Neural cell (in vitro differentiated cells): Measurements from ENCODE around the gene DIAPH2.

Source experiments
- EZH2 ChIP-seq: fragments of 200-600, 300-800 bp; shearing (Covaris generic), sonication (generic); IDR thresholded peaks from 2 replicates; pipeline ENCODE4 v1.6.1; 2014; ENCODE audit warnings: antibody characterized with exemption, low read length, borderline replicate concordance, mild to moderate bottlenecking; ENCODE audit not compliant: insufficient read depth, poor library complexity, severe bottlenecking
- TF ChIP-seq, protein P1 (sequence below): fragments of 450-650 bp; IDR thresholded peaks from 2 replicates; pipeline ENCODE4 v1.5.1; 2014; ENCODE audit warnings: antibody characterized with exemption, mild to moderate bottlenecking, moderate library complexity; ENCODE audit not compliant: poor library complexity, severe bottlenecking

DNA sequence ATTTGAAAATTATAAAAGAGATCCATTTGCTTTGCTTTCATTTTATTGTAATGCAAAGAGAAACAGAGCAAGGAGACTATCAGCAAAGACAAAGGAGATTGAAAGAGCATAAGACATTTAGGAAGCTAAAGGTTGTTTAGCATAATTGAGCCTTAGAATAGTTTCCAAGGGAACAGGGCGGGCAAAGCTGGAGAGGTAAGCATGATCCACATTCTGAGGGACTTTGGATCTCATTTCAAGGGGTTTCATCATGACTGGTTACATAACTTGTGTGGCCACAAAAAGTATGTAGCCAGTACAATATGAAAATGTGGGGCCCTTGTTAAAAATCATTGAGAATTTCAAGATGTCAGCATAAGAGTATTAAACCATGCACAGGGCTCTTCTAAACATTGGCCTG is 605.6 kb downstream of the DIAPH2 start:
- no peak for TF ChIP-seq EZH2
- TF ChIP-seq, protein P1, sequence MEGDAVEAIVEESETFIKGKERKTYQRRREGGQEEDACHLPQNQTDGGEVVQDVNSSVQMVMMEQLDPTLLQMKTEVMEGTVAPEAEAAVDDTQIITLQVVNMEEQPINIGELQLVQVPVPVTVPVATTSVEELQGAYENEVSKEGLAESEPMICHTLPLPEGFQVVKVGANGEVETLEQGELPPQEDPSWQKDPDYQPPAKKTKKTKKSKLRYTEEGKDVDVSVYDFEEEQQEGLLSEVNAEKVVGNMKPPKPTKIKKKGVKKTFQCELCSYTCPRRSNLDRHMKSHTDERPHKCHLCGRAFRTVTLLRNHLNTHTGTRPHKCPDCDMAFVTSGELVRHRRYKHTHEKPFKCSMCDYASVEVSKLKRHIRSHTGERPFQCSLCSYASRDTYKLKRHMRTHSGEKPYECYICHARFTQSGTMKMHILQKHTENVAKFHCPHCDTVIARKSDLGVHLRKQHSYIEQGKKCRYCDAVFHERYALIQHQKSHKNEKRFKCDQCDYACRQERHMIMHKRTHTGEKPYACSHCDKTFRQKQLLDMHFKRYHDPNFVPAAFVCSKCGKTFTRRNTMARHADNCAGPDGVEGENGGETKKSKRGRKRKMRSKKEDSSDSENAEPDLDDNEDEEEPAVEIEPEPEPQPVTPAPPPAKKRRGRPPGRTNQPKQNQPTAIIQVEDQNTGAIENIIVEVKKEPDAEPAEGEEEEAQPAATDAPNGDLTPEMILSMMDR, result no peak
